ENCODE measurements around the gene GPR141. TPM values are rescaled to one million over a fixed set of nuclear protein-coding genes. Genes with fewer than 3 reads are reported as not detected.
"Not testable (repeated sequence)": the region's sequence is repeated elsewhere in the genome, so short reads cannot be mapped to it uniquely, and the experiment has no call there.

The GPR141 gene
- total RNA-seq, 1 experiment from 2014 or later = not detected

GRCh38 chr7:37701769-37702168 is 18.2 kb downstream of the GPR141 start:
- H3K9ac ChIP-seq (ENCODE audit: low read length) = no peak overlapping the region
- no peaks in the 10 kb centered on the region for H3K27me3 ChIP-seq (ENCODE audit: low read length)
- ChIA-PET CTCF (no interaction called here), POLR2A (ENCODE audit: unreplicated experiment) (no interaction called here)
- H3K27ac ChIP-seq (ENCODE audit: low read length) = no peak overlapping the region
- DNase-seq = no peak
- H3K4me3 ChIP-seq (ENCODE audit: low read length) = no peak overlapping the region
- no peak overlapping the region for H2AFZ ChIP-seq (ENCODE audit: low read length)
- no peaks in the 10 kb centered on the region for H3K9me2 ChIP-seq (replicated peaks; ENCODE audit: low read length)
- no peaks in the 10 kb centered on the region for H3F3A ChIP-seq (ENCODE audit: low read length, unreplicated experiment)
- H3K4me2 ChIP-seq (ENCODE audit: low read length) = no peak overlapping the region
- no peaks in the 10 kb centered on the region for H4K20me1 ChIP-seq (ENCODE audit: low read length)
- no peak for ATAC-seq
- H3K36me3 ChIP-seq (ENCODE audit: low read depth, low read length) = no peaks in the 10 kb centered on the region
- H3K9me3 ChIP-seq (ENCODE audit: low read length) = no peaks in the 10 kb centered on the region
- intact Hi-C loops (cut with micrococcal nuclease) = no loop called here
- H3K79me2 ChIP-seq (ENCODE audit: low read length) = no peaks in the 10 kb centered on the region
- BruUV-seq (replicated peaks) = no TSS peak
- H3K4me1 ChIP-seq (ENCODE audit: insufficient read depth, low read length) = no peaks in the 10 kb centered on the region
- no peak for TF ChIP-seq CTCF (conservative IDR thresholded peaks at IDR 0.05; ENCODE audit: low read depth, low read length)

GRCh38 chr7:37703361-37703760 is 19.8 kb downstream of the GPR141 start:
- BruUV-seq (replicated peaks) = no TSS peak
- Histone ChIP-seq H3K79me2 (ENCODE audit: low read length) (no peaks in the 10 kb centered on the region), H2AFZ (ENCODE audit: low read length) (no peak overlapping the region), H3K9me2 (replicated peaks; ENCODE audit: low read length) (no peaks in the 10 kb centered on the region), H3F3A (ENCODE audit: low read length, unreplicated experiment) (no peaks in the 10 kb centered on the region), H3K4me2 (ENCODE audit: low read length) (no peak overlapping the region), H4K20me1 (ENCODE audit: low read length) (no peaks in the 10 kb centered on the region), H3K9me3 (ENCODE audit: low read length) (no peaks in the 10 kb centered on the region), H3K4me3 (ENCODE audit: low read length) (no peak overlapping the region), H3K27me3 (ENCODE audit: low read length) (no peaks in the 10 kb centered on the region), H3K9ac (ENCODE audit: low read length) (no peak overlapping the region), H3K27ac (ENCODE audit: low read length) (no peak overlapping the region), H3K36me3 (ENCODE audit: low read depth, low read length) (no peaks in the 10 kb centered on the region), H3K4me1 (ENCODE audit: insufficient read depth, low read length) (no peaks in the 10 kb centered on the region)
- CTCF ChIA-PET = no interaction called here
- ATAC-seq = no peak
- TF ChIP-seq EZH2phosphoT487 (IDR thresholded peaks at IDR 0.05; ENCODE audit: borderline replicate concordance, low read length) (no peak), CTCF (conservative IDR thresholded peaks at IDR 0.05; ENCODE audit: low read depth, low read length) (no peak), EZH2 (IDR thresholded peaks at IDR 0.05; ENCODE audit: low read length, unreplicated experiment) (no peak)
- POLR2A ChIA-PET (ENCODE audit: unreplicated experiment) = no interaction called here
- intact Hi-C loops (cut with micrococcal nuclease) = no loop called here
- no peak for DNase-seq

GRCh38 chr7:37704328-37704833 is 20.8 kb downstream of the GPR141 start:
- H2AFZ ChIP-seq (ENCODE audit: low read length); H3K27ac ChIP-seq (ENCODE audit: low read length); H3K4me2 ChIP-seq (ENCODE audit: low read length); H3K4me1 ChIP-seq (ENCODE audit: insufficient read depth, low read length); intact Hi-C loops (cut with micrococcal nuclease); H3K27me3 ChIP-seq (ENCODE audit: low read length); H3K9ac ChIP-seq (ENCODE audit: low read length); H4K20me1 ChIP-seq (ENCODE audit: low read length); ATAC-seq; BruUV-seq (replicated peaks); POLR2A ChIA-PET (ENCODE audit: unreplicated experiment); H3K4me3 ChIP-seq (ENCODE audit: low read length); H3K79me2 ChIP-seq (ENCODE audit: low read length); DNase-seq; H3K36me3 ChIP-seq (ENCODE audit: low read depth, low read length); H3K9me2 ChIP-seq (replicated peaks; ENCODE audit: low read length); H3K9me3 ChIP-seq (ENCODE audit: low read length); H3F3A ChIP-seq (ENCODE audit: low read length, unreplicated experiment); CTCF ChIA-PET: not testable (repeated sequence)
